ENCODE measurements around the gene RGPD8.
"Not testable (repeated sequence)": the region's sequence is repeated elsewhere in the genome, so short reads cannot be mapped to it uniquely, and the experiment has no call there.

RGPD8 gene

DNA sequence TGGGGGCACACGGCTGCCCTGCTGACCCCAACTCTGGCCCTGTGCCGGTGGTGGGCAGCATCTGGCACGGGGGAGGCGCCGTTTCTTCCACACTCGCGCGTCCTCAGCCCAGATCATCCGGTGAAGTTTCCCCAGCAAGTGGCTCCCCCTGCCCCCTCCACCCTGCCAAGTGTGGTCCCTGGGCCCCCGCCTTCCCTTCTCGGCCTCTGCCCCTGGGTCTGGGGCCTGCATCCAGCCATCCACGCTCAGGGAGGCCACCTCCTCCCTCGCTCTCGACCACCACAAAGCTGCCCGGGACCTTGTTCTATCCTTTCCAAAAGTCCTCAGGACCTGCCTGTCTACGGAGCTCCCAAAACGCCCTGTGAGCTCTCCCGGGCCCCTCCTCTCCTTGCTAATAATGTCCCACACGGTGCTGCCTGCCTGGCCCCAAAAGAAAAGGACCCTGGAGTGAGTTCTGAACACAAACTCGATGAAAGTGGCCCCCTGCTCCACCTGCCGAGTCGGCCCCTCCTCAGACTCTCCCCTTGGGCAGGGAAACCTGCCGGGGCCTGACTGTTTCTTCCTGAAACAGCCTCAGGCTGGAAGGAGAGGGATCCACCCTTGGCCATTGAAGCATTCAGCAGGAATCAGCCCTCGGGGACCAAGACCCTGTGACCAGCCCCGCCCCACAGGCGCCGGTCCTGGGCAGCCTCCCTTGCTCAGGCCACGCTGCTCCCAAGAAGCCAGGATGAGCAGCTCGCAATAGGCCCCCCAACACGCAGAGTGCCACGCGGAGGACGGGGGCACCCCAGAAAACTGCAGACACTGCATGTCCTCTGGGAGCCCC lies 1.7 kb upstream of the RGPD8 start:
- DNase-seq (ENCODE audit: low read depth), result not testable (repeated sequence)

DNA sequence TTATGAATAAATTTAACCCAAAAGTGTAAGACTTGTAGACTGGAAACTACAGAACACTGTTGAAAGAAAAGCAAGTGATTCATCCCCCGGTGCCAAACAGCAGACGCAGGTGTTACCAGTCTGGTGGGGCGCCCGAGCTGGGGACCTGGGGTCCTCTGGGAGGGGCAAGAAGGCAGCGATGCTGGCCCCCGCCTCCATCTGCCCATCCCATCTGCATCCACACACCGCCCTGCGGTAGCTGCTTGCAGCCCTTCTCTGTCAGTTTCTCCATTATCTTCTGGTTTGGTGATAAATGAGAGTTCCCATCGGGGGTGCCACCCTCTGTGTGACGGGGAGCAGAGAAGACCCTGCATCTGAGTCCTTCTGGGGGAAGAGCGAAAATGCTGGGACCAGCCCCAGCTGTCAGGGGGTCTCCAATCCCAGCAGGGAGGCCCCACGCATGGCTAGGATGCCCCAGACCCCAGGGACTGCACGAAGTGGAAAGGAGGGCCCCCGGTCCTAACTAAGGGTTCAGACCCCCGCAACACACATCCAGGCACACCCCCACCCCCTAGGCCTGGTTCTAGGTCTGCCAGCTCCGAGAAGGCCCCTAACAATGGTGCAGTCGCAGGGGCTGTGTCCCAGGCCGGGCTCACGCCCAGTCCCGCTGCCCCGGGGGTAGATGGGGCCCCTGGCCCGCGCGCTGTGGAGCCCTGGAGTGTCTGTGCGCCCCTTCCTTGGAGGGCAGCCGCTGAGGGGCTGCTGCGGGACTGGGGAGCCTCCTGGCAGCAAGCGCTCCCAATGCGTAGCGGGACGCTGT lies 686 bp upstream of the RGPD8 start:
- no peak for DNase-seq (ENCODE audit: low read depth)

DNA sequence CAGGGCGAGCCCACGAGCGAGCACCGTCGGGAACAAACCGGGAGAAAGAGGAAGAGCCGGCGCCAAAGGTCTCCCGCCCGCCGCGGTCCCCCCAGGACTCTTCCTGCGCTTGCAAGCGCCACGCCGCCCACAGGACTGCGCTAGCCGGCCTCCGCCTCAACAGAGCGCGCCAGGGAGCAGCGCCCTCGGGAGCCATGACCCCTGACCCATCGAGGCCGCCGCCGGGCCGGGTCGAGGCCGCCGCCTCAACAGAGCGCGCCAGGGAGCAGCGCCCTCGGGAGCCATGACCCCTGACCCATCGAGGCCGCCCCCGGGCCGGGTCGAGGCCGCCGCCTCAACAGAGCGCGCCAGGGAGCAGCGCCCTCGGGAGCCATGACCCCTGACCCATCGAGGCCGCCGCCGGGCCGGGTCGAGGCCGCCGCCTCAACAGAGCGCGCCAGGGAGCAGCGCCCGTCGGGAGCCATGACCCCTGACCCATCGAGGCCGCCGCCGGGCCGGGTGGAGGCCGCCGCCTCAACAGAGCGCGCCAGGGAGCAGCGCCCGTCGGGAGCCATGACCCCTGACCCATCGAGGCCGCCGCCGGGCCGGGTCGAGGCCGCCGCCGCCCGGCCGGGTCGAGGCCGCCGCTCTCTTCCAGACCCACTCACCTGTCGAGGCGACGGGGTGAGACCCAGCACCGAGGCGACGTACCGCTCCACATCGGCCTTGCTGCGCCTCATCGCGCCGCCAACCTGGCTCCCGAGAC lies 538 bp downstream of the RGPD8 start:
- DNase-seq (ENCODE audit: low read depth), result not testable (repeated sequence)

DNA sequence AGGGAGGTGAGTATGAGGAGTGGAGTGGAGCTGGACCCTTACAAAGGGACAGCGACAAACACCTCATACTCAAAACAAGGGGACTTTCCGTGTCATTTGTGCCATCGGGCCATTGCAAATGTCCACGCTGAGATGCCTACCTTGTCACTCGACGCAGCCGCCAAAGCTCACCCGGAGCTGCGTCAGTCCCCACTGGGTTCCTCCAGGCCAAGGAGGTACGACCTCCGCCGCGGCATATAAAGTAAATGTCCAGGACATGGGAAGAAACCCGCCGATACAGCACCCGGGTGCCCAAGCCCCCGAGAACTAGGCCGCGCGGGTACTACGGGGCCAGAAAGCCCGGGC lies 1.1 kb downstream of the RGPD8 start:
- DNase-seq (ENCODE audit: low read depth), result not testable (repeated sequence)

DNA sequence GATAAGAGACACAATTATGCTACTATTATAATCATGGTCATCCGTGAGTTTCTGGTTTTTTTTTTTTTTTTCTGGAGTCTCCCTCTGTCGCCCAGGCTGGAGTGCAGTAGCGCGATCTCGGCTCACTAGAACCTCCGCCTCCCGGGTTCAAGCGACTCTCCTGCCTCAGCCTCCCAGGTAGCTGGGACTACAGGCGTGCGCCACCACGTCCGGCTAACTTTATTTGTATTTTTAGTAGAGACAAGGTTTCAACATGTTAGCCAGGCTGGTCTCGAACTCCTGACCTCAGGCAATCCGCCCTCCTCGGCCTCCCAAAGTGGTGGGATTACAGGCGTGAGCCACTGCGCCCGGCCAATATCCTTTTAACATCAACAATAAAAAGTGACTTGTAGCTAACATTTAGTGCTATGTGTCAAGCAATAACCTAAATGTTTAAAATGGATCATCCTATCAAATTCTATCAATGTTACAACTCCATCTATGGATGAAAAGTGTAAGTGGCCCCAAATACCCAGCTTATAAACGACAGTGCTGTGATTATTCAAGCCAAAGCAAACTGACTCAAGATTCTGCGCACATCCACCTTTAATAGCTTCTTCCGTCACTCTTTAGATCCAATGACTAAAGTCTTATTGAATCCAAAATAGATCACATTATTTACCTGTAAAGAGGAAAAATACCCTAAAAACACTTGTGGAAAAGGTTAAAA lies 1.7 kb downstream of the RGPD8 start:
- DNase-seq (ENCODE audit: low read depth), result not testable (repeated sequence)

DNA sequence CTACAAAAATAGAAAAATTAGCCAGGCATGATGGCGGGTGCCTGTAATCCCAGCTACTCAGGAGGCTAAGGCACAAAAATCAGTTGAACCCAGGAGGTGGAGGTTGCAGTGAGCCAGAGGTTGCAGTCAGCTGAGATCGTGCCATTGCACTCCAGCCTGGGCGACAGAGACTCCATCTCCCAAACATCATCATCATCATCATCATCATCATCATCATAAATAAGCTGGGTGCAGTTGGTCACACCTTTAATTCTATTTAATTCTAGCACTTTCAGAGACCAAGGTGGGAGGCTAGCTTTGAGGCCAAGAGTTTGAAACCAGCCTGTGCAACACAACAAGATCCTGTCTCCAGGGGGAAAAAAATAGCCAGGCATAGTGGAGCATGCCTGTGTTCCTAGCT lies 8.9 kb downstream of the RGPD8 start:
- DNase-seq (ENCODE audit: low read depth), result not testable (repeated sequence)

DNA sequence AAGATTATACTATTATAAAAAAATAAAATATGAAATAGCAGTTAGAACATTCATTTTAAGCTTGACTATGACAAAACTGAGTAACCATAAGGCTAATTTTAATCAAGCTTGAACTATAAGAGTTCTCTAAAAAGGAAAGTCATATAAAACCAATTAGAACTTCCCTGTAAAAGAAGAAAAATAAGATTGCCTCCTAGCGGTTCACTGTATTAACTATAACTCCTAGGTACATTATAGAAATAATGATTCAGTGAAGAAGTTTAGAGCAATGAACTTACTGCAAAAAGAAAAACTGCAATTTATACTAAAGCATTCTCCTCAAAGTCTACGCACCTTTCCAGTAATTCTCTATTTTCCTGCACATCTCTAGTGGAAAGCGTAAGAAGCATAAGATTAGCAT lies 16.6 kb downstream of the RGPD8 start:
- DNase-seq (ENCODE audit: low read depth), result not testable (repeated sequence)

DNA sequence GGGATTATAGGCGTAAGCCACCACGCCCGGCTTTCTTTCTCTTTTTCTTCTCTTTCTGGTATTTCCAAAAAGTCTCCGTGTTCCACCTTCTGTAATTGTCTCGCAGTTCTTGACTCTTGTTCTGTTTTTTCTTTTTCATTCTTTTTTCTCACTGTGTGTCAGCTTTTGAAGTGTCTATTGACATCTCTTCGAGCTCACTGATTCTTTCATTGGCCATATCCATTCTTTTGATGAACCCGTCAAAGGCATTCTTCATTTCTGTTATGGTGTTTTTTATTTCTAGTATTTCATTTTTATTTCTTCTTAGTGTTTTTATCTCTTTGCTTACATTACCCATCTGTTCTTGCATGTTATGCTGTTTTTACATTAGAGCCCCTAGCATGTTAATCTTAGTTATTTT lies 73.4 kb downstream of the RGPD8 start:
- not testable (repeated sequence) for DNase-seq (ENCODE audit: low read depth)

DNA sequence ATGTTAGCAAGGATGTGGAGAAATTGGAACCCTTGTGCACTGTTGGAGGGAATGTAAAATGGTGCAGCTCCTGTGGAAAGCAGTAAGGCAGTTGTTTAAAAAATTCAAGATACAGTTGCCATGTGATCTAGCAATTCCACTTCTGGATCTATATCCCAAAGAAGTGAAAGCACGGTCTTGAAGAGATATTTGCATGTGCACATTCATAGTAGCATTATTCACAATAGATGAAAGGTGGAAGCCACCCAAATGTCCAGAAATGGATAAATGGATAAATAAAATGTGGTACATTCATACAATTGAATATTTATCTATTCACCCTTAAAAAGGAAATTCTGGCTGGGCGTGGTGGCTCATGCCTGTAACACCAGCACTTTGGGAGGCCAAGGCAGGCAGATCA lies 79.1 kb downstream of the RGPD8 start:
- DNase-seq (ENCODE audit: low read depth), result not testable (repeated sequence)

DNA sequence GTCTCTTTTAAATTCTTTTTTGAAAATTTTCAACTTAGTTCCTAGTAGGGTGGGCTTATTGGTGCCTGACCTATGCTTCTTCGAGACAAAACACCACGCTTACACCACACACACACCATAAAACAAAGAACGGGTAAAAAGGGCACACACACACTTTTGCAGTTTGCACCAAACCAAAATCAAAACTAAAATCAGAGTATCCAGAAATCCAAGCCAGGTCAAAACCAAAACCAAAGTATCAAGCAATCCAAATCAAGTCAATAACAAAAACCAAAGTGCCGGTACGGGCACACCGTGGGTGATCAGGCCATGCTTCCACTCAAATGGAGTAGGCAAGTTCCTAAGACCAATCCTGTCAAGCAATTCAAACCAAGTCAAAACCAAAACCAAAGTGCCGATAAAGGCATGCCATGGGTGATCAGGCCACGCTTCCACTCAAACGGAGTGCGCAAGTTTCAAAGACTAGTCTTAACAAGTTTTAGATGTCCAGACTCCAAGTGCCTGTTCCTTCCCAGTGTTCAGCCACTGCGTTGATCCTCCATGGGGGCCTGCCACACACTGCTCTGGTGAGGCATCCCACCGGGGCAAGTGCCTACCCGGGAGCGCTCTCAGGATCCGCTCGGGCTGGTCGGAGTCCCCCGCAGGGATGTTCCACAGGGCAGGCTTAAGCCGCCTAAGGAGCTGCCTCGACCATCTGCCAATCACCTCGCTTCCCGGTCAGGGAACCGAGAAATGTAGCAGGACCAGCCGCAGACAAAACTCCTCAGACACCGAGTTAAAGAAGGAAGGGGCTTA lies 80.4 kb downstream of the RGPD8 start:
- not testable (repeated sequence) for DNase-seq (ENCODE audit: low read depth)

DNA sequence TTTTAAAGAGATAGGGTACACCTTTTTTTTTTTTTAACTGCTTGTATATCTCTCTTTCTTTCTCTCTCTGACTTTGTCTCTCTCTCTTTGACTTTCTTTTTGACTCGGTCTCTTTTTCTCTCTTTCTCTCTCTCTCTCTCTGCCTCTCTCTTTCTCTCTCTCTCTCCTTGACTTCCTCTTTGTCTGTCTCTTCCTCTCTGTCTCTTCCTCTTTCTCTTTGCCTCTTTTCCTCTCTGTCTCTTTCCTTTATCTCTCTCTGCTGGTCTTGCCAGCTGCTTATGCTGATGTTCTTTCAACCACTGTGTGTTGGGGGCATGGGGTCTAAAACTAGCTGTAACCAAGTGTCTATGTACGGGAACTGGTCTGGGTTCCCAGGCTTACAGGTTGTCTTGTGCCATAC lies 81.2 kb downstream of the RGPD8 start:
- not testable (repeated sequence) for DNase-seq (ENCODE audit: low read depth)

DNA sequence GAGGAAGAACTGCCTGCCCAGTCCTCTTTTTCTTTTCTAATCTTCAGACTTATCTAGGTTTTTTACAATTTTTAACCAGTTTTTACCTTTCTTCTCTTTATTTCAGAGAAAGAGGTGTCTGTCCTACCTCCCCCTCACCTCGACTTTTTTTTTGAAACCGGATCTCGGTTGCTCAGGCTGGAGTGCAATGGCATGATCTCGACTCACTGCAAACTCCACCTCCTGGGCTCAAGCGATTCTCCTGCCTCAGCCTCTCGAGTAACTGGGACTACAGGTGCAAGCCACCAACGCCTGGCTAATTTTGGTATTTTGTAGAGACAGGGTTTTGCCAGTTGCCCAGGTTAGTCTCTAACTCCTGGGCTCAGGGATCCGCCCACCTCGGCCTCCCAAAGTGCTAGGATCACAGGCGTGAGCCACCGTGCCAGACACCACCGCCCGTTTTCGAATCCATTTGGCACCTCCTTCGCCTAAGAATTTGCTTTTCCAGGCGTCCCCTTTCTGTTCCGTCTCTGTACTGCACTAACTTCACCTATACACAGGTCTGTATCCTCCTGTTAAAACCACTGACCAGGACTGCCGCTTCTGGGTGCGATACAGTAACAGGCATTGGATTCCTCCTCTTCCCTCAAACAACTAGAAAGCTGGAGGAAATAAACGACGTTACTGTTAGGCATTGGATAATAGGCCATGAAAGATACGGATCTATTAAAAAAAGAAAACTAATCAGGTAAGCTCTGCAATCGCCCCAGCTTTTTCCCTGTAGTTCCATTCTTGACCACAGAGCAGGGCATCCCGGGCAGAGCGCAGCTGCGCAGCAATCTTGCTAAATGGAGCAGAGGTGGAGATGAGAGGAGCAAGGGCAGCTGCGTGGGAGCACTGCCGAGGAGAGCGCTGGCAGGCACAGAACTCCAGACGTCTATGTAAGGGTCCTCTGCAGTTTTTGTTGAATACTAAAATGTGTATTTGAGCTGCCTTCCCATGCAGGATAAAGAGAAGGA lies 88.1 kb downstream of the RGPD8 start:
- DNase-seq (ENCODE audit: low read depth), result no peak

DNA sequence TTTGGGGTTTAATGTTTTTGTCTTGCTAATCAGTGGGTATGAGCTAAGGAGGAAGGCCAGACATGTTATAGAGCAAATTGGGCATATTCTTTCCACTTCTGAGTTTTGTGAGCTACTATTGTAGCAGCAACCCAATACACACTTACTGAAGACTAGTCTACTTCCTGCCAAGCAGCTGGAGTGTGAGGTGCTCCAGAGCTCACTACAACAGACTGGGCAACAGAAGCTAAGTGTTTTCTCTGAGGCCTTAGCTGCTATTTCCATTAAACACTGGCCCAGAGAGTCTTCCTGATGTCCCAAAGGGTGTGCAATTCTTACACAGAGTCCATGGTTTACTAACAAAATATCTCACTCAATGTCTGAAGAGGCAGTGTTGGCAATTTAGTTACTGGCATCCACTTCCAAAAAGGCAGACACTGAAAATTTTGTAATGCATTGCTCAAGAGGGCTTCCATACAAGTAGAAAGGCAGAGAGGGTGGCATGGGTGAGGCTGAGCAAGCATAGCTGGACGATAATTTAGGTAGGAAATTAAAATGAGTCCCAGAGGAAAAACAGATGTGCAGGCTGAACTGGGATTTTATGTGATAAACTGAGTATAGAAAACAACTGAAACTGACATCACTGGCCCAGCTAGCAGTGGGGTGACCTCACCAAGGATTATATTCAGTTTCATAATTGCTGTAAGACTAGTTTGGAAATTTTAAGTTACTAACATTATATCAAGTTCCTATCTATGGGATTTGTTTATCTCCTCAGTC lies 89.4 kb downstream of the RGPD8 start:
- DNase-seq (ENCODE audit: low read depth), result no peak

DNA sequence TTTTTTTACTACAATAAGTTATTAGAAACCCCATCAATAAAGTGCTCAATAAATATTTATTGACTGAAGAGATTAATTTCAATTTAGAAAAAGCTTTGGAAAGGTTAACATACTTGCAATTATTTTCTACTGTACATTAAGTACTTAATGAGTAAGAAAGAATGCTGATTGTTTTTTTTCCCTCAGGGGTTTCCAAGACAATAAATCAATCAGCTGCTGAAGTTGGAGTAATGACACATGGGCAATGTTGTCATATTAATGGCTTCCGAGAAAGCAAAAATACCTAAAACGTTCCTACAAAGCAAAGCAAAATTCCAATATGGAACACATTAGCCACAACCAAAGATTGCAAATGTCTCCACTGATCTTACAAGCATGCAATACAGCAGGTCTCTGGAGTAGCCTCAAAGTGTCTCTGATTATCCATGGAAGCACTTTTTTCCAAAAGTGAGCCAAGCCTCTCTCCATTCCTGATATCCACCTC lies 91.3 kb downstream of the RGPD8 start:
- no peak for DNase-seq (ENCODE audit: low read depth)

DNA sequence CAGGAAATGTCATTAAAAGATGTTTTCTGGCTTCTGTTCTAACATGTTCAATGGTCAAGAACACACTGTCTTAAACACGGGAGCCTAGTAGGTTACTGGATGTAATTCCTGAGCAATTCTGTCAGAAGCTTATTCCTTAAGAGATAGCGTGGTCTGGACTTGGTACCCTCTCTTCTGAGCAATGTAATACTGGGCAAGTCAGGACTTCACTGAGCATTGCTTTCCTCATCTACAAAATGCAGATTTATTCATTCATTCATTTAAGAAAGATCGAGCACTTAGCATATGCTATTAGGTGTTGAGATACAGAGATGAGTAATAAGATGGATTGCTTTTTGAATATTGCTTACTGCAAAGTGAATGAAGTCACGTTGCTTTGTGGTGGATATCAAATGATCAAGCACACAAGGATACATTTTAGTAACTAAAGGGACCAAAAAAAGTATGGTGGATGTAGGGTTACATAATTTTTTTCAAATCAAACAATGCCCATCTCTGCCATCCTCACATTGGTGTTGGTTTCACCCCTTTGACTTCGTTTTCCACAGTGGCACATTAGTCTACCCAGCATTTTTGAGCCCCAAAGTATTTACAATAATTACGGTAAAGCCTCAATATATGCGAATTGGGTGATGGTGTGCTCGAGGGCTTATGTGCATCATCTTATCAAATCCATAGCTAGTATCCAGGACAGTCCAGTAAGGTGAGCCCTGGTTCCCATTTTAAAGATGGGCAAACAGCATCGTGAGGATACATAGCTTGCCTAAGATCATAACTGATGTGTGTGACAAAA lies 92.8 kb downstream of the RGPD8 start:
- DNase-seq (ENCODE audit: low read depth), result no peak

DNA sequence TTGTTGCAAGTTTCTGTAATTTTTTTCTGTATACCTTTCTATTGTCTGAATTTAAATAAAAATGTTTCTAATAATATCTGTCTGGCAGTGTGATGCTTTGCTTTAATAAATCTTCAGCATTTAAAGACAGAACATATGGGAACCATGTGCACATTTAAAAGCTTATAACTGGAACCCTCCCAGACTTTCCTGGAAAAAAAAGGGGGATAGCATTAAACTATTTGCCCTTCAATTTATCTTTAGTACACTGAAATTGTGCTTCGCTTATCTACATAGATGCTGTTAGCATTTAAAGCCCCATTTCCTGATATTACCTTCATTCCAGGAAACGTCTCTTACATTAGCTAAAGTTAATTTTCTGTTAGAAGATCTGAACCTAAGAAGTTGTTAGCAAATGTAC lies 93.5 kb downstream of the RGPD8 start:
- DNase-seq (ENCODE audit: low read depth), result no peak

DNA sequence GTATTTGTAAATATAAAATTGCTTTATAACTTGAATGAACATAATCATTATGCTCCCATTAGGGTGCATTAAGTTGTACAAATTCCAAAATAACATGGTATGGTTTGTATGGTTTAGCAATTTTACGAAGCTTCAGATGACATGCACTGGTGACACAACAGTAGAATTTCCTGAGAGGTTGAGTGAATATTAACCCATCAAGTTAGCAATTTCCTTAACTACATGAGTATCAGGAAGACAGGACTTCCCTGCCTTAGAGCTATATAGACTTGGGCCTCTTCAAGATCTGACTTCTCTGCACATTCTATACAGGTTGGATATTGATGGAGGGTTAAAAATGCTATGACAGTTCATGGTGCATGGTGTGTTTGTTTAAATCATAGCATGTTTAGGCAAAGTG lies 97.8 kb downstream of the RGPD8 start:
- no peak for DNase-seq (ENCODE audit: low read depth)

DNA sequence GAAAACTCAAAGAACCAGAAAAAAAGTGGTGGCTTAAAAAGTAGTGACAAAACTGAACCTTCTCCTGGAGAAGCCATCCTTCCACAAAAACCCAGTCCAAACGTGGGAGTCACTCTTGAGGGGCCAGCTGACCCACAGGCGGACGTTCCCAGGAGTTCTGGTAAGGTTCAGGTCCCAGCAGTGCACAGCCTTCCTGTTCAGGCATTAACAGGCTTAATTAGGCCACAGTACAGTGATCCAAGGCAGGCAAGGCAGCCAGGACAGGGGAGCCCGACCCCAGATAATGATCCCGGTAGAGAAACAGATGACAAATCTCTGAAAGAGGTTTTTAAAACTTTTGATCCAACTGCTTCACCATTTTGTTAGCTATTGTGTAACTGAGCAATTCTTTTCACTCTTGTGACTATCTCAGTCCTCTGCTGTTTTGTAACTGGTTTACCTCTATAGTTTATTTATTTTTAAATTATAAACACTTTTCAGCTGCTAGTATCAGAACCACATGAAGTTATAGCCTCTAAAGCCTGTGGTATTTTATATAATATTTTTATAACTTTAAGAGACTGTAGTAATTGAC lies 101.2 kb downstream of the RGPD8 start:
- no peak for DNase-seq (ENCODE audit: low read depth)

Measured in fibroblast of the conjunctiva (primary cell).